H9 (cell line): ENCODE results near the gene MLYCD. TPM values are rescaled to one million over a fixed set of nuclear protein-coding genes. Genes with fewer than 3 reads are reported as not detected.

Source experiments
- DNase-seq: peaks from one replicate; pipeline ENCODE4 v3.0.0-alpha.2; 2017
- H2AFZ ChIP-seq: one replicate; pipeline ENCODE4 v1.6.1; 2013; ENCODE audit warnings: mild to moderate bottlenecking, low read length, control low read depth, moderate library complexity
- H2AK5ac ChIP-seq: 2 replicates; pipeline ENCODE4 v1.6.1; 2013; ENCODE audit warnings: low read length, control low read depth, mixed read lengths; ENCODE audit not compliant: insufficient read length
- H2BK120ac ChIP-seq: one replicate; pipeline ENCODE4 v1.6.1; 2013; ENCODE audit warnings: low read depth, mild to moderate bottlenecking, low read length, control low read depth, inconsistent platforms; ENCODE audit not compliant: poor library complexity, severe bottlenecking
- H2BK12ac ChIP-seq: 2 replicates; pipeline ENCODE4 v1.6.1; 2013; ENCODE audit warnings: low read length, control low read depth, mixed read lengths, low read depth; ENCODE audit not compliant: insufficient read length
- H2BK15ac ChIP-seq: 2 replicates; pipeline ENCODE4 v1.6.1; 2013; ENCODE audit warnings: low read depth, low read length, control low read depth
- H2BK20ac ChIP-seq: one replicate; pipeline ENCODE4 v1.6.1; 2013; ENCODE audit warnings: low read depth, mild to moderate bottlenecking, low read length, control low read depth, inconsistent platforms; ENCODE audit not compliant: poor library complexity, severe bottlenecking
- H2BK5ac ChIP-seq: 2 replicates; pipeline ENCODE4 v1.6.1; 2013; ENCODE audit warnings: low read length, control low read depth, mixed read lengths; ENCODE audit not compliant: insufficient read length
- H3K14ac ChIP-seq: 2 replicates; pipeline ENCODE4 v1.6.1; 2013; ENCODE audit warnings: low read length, control low read depth; ENCODE audit not compliant: insufficient read depth
- H3K18ac ChIP-seq: 2 replicates; pipeline ENCODE4 v1.6.1; 2013; ENCODE audit warnings: low read depth, mild to moderate bottlenecking, mixed read lengths, low read length, control low read depth; ENCODE audit not compliant: insufficient read length
- H3K23ac ChIP-seq: 2 replicates; pipeline ENCODE4 v1.6.1; 2013; ENCODE audit warnings: low read length, control low read depth, mixed read lengths, low read depth; ENCODE audit not compliant: insufficient read length
- H3K23me2 ChIP-seq: 2 replicates; pipeline ENCODE4 v1.6.1; 2013; ENCODE audit warnings: low read depth, mild to moderate bottlenecking, mixed read lengths, low read length, control low read depth; ENCODE audit not compliant: insufficient read length, poor library complexity, severe bottlenecking
- H3K27ac ChIP-seq: 2 replicates; pipeline ENCODE4 v1.5.1; 2013; ENCODE audit warnings: low read length, control low read depth, mixed read lengths, low read depth; ENCODE audit not compliant: insufficient read length
- H3K27me3 ChIP-seq: 2 replicates; pipeline ENCODE4 v1.6.1; 2013; ENCODE audit warnings: low read length, control low read depth, inconsistent platforms; ENCODE audit not compliant: insufficient read depth
- H3K4ac ChIP-seq: 2 replicates; pipeline ENCODE4 v1.6.1; 2013; ENCODE audit warnings: low read depth, mild to moderate bottlenecking, control low read depth, inconsistent platforms, low read length, moderate library complexity
- H3K4me1 ChIP-seq: 2 replicates; pipeline ENCODE4 v1.6.1; 2013; ENCODE audit warnings: low read length, control low read depth, inconsistent platforms; ENCODE audit not compliant: insufficient read depth
- H3K4me2 ChIP-seq: 2 replicates; pipeline ENCODE4 v1.6.1; 2013; ENCODE audit warnings: low read length, control low read depth, mixed read lengths; ENCODE audit not compliant: insufficient read length, insufficient read depth
- H3K56ac ChIP-seq: 2 replicates; pipeline ENCODE4 v1.6.1; 2013; ENCODE audit warnings: low read depth, mild to moderate bottlenecking, mixed read lengths, low read length, control low read depth; ENCODE audit not compliant: insufficient read length
- H3K79me1 ChIP-seq: 2 replicates; pipeline ENCODE4 v1.6.1; 2013; ENCODE audit warnings: low read depth, mild to moderate bottlenecking, moderate library complexity, low read length, control low read depth, inconsistent platforms; ENCODE audit not compliant: insufficient read depth, poor library complexity, severe bottlenecking
- H3K79me2 ChIP-seq: 2 replicates; pipeline ENCODE4 v1.6.1; 2013; ENCODE audit warnings: low read length, control low read depth, inconsistent platforms; ENCODE audit not compliant: insufficient read depth
- H3K9ac ChIP-seq: 2 replicates; pipeline ENCODE4 v1.6.1; 2013; ENCODE audit warnings: low read length, control low read depth, mixed read lengths; ENCODE audit not compliant: insufficient read length; ENCODE audit errors: extremely low read depth
- H3K9me3 ChIP-seq: one replicate; pipeline ENCODE4 v1.6.1; 2013; ENCODE audit warnings: low read depth, low read length, inconsistent platforms; ENCODE audit not compliant: control insufficient read depth
- H3T11ph ChIP-seq: one replicate; pipeline ENCODE4 v1.6.1; 2013; ENCODE audit warnings: mild to moderate bottlenecking, low read length, control low read depth, inconsistent platforms
- H4K20me1 ChIP-seq: one replicate; pipeline ENCODE4 v1.6.1; 2013; ENCODE audit not compliant: control insufficient read depth, insufficient read length, insufficient read depth
- H4K5ac ChIP-seq: 2 replicates; pipeline ENCODE4 v1.6.1; 2013; ENCODE audit warnings: low read depth, mild to moderate bottlenecking, mixed read lengths, low read length, control low read depth; ENCODE audit not compliant: insufficient read length
- H4K8ac ChIP-seq: replicated peaks from 2 replicates; pipeline ENCODE4 v1.6.1; 2013; ENCODE audit warnings: low read length, control low read depth, mixed read lengths, low read depth; ENCODE audit not compliant: insufficient read length
- H4K91ac ChIP-seq: 2 replicates; pipeline ENCODE4 v1.6.1; 2013; ENCODE audit warnings: low read depth, mild to moderate bottlenecking, moderate library complexity, mixed read lengths, low read length, control low read depth; ENCODE audit not compliant: insufficient read length
- H3K27ac Mint-ChIP-seq, 3 experiments: 2 replicates in 2 of 3; 3 replicates in 1 of 3; pipeline ENCODE4 v1.8.0; 2020 to 2021; ENCODE audit warnings: mixed read lengths in 3 of 3, mild to moderate bottlenecking in 1 of 3, moderate library complexity in 1 of 3
- H3K27me3 Mint-ChIP-seq: 2 replicates; pipeline ENCODE4 v1.8.0; 2021; ENCODE audit warnings: low read depth, mild to moderate bottlenecking, moderate library complexity, mixed read lengths
- H3K36me3 Mint-ChIP-seq, 3 experiments: 2 replicates in 2 of 3; 3 replicates in 1 of 3; pipeline ENCODE4 v1.8.0; 2020 to 2021; ENCODE audit warnings: low read depth in 3 of 3, mixed read lengths in 3 of 3; ENCODE audit not compliant: insufficient read depth in 1 of 3
- H3K4me1 Mint-ChIP-seq, 2 experiments: 2 replicates each; pipeline ENCODE4 v1.8.0; 2020; ENCODE audit warnings: mixed read lengths in 2 of 2
- H3K4me3 Mint-ChIP-seq, 2 experiments: 2 replicates in 1 of 2; 3 replicates in 1 of 2; pipeline ENCODE4 v1.8.0; 2020 to 2021; ENCODE audit warnings: mild to moderate bottlenecking in 2 of 2, mixed read lengths in 2 of 2, moderate library complexity in 1 of 2
- H3K9me3 Mint-ChIP-seq, 2 experiments: 2 replicates in 1 of 2; 3 replicates in 1 of 2; pipeline ENCODE4 v1.8.0; 2020; ENCODE audit warnings: mild to moderate bottlenecking in 2 of 2, mixed read lengths in 2 of 2, moderate library complexity in 1 of 2
- WGBS: extraction: QIAGEN DNeasy Blood & Tissue Kit; methylation state at CpG from one replicate; pipeline ENCODE4 v1.1.7; 2013; ENCODE audit warnings: missing lambda C conversion rate, low lambda C conversion rate, mixed read lengths; ENCODE audit not compliant: insufficient read length; ENCODE audit errors: extremely low coverage; 5-methylcytosine and 5-hydroxymethylcytosine counted together
- total RNA-seq: library from RNA; stranded (reverse); gene quantifications from 2 replicates; pipeline ENCODE4 v1.2.1, GENCODE V29; 2021
- TF ChIP-seq, protein P1 (sequence below): fragments of 200-600 bp; sonication (generic); conservative IDR thresholded peaks from 3 replicates; pipeline ENCODE4 v1.8.0; 2021; ENCODE audit warnings: antibody characterized with exemption, mild to moderate bottlenecking

The MLYCD gene
- total RNA-seq, 1 experiment from 2014 or later = 7.1 TPM

DNA sequence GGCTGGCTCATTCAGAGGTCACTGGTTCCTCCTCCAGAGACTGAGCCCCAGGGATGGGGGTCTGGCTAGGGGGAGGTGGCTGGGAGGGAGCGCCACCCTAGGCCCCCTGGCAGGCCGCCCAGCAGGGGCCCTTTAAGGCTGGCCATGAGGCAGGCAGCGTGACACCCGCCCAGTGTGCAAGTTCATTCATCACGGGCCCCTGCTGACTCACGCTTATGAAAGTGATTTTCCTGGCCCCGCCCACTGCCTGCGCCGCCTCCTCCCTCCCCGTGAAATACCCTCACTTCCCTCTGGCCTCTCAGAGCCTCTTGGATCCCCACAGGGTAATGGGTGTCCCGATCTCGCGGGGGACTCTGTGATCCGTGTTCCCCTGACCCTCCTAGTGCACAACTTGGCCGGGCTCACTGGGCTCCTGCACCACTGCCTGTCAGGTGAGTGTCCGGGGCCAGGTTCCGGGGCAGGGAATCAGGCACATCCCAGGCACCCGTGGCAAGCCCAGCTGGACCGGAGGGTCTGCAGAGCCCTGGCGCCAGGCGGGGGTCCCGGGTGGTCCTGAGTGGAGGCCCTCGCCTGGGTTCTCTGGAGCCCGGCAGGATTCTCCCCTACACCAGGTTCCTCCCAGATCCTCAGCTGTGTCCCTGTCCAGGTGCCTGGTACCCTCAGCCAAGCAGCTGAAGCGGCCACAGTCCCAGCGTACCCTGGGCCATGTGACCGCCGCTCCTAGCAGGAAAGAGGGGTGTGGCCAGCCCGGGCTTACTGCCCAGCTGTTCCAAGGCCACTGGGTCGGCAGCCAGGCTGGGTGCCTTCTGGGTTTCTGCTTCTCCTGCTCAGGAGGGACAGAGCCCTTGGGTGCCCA lies 54.3 kb downstream of the MLYCD start, which contains the start of gene OSGIN1:
Gene OSGIN1, plus strand, starts transcription at position 301 of the 856 bp plus-strand sequence. CDS start 4,432 bp downstream, outside the sequence.
- H3K4me3 Mint-ChIP-seq = peak within 1 kb of the TSS; percentile 55 to 70; a peak in 4 of 5 replicates
- H3T11ph ChIP-seq = no peak within 1 kb of the TSS
- no peak within 1 kb of the TSS for H2BK5ac ChIP-seq
- H4K8ac ChIP-seq = no peak within 1 kb of the TSS
- no peaks in the 10 kb centered on the region for H3K4me1 ChIP-seq
- no peak within 1 kb of the TSS for H2BK120ac ChIP-seq
- no peak within 1 kb of the TSS for H3K9ac ChIP-seq
- H3K23me2 ChIP-seq = no peaks in the 10 kb centered on the region
- peak; percentile 81 for DNase-seq
- H3K79me2 ChIP-seq = no peaks in the 10 kb centered on the region
- H3K18ac ChIP-seq = no peak within 1 kb of the TSS
- no peak within 1 kb of the TSS for H2BK15ac ChIP-seq
- no peaks in the 10 kb centered on the region for H3K9me3 ChIP-seq
- WGBS = no CpG with 5 or more reads among the region's 30 CpGs
- H2BK12ac ChIP-seq = no peak within 1 kb of the TSS
- H3K14ac ChIP-seq = no peak within 1 kb of the TSS
- H3K4ac ChIP-seq = no peak within 1 kb of the TSS
- H4K20me1 ChIP-seq = no peaks in the 10 kb centered on the region
- no peaks in the 10 kb centered on the region for H3K79me1 ChIP-seq
- TF ChIP-seq, protein P1, sequence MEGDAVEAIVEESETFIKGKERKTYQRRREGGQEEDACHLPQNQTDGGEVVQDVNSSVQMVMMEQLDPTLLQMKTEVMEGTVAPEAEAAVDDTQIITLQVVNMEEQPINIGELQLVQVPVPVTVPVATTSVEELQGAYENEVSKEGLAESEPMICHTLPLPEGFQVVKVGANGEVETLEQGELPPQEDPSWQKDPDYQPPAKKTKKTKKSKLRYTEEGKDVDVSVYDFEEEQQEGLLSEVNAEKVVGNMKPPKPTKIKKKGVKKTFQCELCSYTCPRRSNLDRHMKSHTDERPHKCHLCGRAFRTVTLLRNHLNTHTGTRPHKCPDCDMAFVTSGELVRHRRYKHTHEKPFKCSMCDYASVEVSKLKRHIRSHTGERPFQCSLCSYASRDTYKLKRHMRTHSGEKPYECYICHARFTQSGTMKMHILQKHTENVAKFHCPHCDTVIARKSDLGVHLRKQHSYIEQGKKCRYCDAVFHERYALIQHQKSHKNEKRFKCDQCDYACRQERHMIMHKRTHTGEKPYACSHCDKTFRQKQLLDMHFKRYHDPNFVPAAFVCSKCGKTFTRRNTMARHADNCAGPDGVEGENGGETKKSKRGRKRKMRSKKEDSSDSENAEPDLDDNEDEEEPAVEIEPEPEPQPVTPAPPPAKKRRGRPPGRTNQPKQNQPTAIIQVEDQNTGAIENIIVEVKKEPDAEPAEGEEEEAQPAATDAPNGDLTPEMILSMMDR = no peak
- no peak within 1 kb of the TSS for H4K5ac ChIP-seq
- H3K23ac ChIP-seq = no peak within 1 kb of the TSS
- peak within 1 kb of the TSS; percentile 48 for H3K4me2 ChIP-seq
- no peaks in the 10 kb centered on the region for H3K36me3 Mint-ChIP-seq
- H3K9me3 Mint-ChIP-seq = no peaks in the 10 kb centered on the region; a peak in 2 of 5 replicates
- H3K27ac Mint-ChIP-seq = no peak within 1 kb of the TSS
- no peak within 1 kb of the TSS for H3K56ac ChIP-seq
- H3K27me3 ChIP-seq = no peaks in the 10 kb centered on the region
- peaks cover 4% of the 10 kb centered on the region; the same call in 1 of the 2 replicates for H3K27me3 Mint-ChIP-seq
- no peak within 1 kb of the TSS for H3K27ac ChIP-seq
- no peak within 1 kb of the TSS for H2AK5ac ChIP-seq
- peaks cover 10 to 14% of the 10 kb centered on the region in 2 experiments for H3K4me1 Mint-ChIP-seq
- no peak within 1 kb of the TSS for H4K91ac ChIP-seq
- no peak within 1 kb of the TSS for H2BK20ac ChIP-seq
- no peak within 1 kb of the TSS for H2AFZ ChIP-seq
